T-helper 2 cell (primary cell): Measurements from ENCODE around the gene MXRA5.
"Not testable (repeated sequence)": the region's sequence is repeated elsewhere in the genome, so short reads cannot be mapped to it uniquely, and the experiment has no call there.

Experiments used
- DNase-seq, 5 experiments: peaks; one replicate each; pipeline versions ENCODE4 v3.0.0 to v3.0.0-alpha.2; 2012 to 2022

Gene MXRA5

GRCh38 chrX:3340016-3340415 lies 6.4 kb downstream of the MXRA5 start:
- DNase-seq = no peak

DNA sequence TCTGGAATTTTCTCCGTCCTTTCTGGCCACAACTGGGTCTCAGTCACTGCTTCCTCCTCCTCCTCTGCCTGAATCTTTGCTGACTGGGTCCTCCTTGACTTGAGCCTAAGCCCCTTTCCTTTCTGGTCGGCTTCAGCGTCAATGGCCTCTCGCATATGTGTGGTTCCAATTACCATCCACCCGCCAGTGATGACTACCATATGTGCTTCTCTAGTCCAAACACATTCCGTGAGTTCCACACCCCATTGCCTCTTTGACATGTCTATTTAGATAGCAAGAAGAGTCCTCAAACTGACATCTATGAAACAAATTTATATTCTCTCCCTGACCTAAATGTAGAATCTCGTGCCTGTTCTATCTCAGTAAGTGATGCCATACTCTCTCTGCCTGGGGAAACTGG lies 19.8 kb downstream of the MXRA5 start:
- peak in 1 of 5 experiments; percentile 4 for DNase-seq

GRCh38 chrX:3320471-3321046 lies 25.9 kb downstream of the MXRA5 start:
- no peak for DNase-seq

- DNase-seq = no peak
Measured at GRCh38 chrX:3317191-3317718, 29.2 kb downstream of the MXRA5 start.

GRCh38 chrX:3312109-3312508 lies 34.3 kb downstream of the MXRA5 start:
- DNase-seq = no peak

GRCh38 chrX:3307881-3308280 lies 38.6 kb downstream of the MXRA5 start:
- no peak for DNase-seq

DNA sequence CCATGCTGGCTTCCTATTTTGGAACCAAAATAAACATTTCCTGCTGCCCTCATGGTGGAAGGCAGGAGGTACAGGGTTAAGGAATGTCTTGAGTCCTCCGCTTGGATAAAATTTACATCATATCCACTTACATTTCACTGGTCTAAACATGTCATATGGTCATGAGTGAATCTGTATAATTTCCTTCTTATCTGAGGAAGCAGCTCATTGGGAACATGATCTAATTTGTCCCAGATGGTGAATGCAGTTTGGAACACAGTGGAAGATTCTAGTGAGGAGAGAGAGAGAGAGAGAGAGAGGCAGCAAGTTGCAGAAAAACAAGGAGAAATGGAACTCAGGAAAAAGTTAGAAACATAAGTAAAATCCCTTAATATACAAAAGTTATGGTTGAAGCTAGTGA lies 46.8 kb downstream of the MXRA5 start:
- no peak for DNase-seq

- DNase-seq = no peak
Measured at GRCh38 chrX:3295731-3296130, 50.7 kb downstream of the MXRA5 start.

DNA sequence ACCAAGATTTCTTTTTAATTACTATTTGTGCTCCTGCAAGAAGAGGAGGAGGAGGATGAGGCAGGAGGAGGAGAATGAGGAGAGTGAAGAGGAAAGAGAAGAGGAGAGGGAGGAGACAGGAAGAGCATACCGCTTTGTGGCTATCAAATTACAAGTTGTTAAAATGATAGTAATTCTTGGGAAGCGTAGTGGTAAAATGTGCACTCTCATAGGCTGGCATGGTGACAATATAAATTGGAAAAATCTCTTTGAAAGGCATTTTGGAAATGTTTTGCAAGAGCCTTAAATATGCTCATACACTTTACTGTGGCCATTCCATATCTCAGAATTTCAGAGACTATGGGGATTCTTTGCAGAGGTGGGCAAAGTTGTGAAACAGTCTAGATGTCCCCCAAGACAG lies 53.2 kb downstream of the MXRA5 start:
- no peak for DNase-seq

GRCh38 chrX:3290561-3290960 lies 55.9 kb downstream of the MXRA5 start:
- no peak for DNase-seq

GRCh38 chrX:3286196-3286945 lies 60.1 kb downstream of the MXRA5 start:
- no peak for DNase-seq

GRCh38 chrX:3280706-3281105 lies 65.7 kb downstream of the MXRA5 start:
- DNase-seq = no peak

DNA sequence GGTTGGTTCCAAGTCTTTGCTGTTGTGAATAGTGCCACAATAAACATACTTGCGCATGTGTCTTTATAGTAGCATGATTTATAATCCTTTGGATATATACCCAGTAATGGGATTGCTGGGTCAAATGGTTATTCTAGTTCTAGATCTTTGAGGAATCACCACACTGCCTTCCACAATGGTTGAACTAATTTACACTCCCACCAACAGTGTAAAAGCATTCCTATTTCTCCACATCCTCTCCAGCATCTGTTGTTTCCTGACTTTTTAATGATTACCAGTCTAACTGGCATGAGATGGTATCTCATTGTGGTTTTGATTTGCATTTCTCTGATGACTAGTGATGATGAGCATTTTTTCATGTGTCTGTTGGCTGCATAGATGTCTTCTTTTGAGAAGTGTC lies 72.8 kb downstream of the MXRA5 start:
- DNase-seq = not testable (repeated sequence)

DNA sequence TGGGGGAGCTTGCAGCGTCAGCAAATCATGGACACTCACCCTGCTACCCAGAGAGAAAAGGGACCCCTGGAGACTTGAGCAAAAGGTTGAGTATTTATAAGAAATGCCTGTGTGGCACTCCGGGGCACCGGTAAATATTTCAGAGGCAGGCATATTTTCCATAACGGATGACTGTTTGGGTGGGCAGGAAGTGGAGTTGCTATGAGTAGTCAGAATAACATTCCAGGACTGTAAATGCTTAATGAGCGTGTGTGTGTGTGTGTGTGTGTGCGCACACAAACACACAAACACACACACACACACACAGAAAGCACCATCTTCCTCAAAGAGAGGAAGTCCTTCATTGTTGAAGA lies 74.6 kb downstream of the MXRA5 start:
- DNase-seq = no peak

DNA sequence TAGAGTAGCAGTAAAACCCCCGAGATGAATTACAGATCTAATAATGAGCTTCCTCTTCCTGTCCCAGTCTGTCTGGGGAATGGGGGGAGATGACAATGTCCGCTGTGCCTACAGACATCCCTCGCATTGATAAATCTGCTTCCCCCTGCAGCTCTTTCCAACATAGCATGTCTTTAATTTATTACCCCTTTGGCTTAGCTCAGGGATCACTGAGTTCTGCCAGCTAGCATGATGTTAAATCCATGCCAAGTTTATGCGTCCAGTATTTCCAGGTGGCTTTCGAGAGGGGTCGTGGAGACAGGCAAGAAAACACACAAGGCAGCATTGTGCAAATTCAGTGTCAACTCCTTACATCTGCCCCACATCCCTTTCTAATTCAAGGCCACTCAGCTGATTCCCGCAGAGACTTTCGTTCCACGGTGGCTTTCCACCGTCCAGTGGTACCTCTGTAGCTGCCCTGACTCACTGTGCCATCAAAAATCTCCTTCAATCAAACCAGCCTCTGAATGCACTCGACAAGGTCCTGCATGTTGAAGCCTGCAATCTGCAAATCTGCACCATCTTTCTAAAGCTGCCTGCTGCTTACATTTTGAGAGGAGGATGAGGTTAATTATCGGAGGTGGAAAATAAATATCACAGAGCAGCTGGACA lies 75.1 kb downstream of the MXRA5 start:
- DNase-seq = no peak

GRCh38 chrX:3268829-3269228 lies 77.6 kb downstream of the MXRA5 start:
- DNase-seq = no peak

GRCh38 chrX:3263681-3264126 lies 82.7 kb downstream of the MXRA5 start:
- no peak for DNase-seq

DNA sequence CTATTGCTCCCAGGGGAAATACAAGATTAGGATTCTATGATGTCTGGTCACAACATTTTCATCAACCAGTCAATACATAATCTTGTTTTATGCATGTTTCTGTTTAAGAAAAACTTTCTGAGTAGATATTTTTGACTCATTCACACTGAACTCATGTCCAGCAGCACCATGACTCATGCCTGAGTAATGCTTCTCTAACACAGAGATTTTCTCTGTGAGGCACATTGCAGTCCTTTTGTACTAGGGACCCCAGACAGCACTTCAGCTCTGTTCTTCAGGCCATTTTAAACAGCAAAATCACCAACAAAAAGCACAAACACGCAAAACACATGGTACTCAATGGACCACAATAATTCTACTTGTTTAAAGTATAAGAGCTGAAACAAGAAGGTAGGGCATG lies 83.6 kb downstream of the MXRA5 start:
- no peak for DNase-seq
